Activated T-cell treated with anti-CD3 and anti-CD28 coated beads, Interleukin-2, amount 50 U/mL, for 4 hours (primary cell): ENCODE results near the gene ELMO1. TPM values are rescaled to one million over a fixed set of nuclear protein-coding genes. Genes with fewer than 3 reads are reported as not detected.

Experiments used
- ATAC-seq, 2 donors: fragments of 200-7000 bp; cut with Tn5 transposase; one replicate each; pipeline ENCODE4 v1.10.0; 2021
- DNase-seq: peaks from one replicate; pipeline ENCODE4 v3.0.0-alpha.2; 2020
- H3K27me3 Mint-ChIP-seq: one replicate; pipeline ENCODE4 v1.8.0; 2021; ENCODE audit warnings: low read depth, mixed read lengths
- H3K36me3 Mint-ChIP-seq: one replicate; pipeline ENCODE4 v1.8.0; 2022; ENCODE audit warnings: mixed read lengths; ENCODE audit not compliant: insufficient read depth
- H3K4me1 Mint-ChIP-seq: one replicate; pipeline ENCODE4 v1.8.0; 2021; ENCODE audit warnings: low read depth, mixed read lengths
- H3K4me3 Mint-ChIP-seq: one replicate; pipeline ENCODE4 v1.8.0; 2021; ENCODE audit warnings: mild to moderate bottlenecking, moderate library complexity, mixed read lengths
- H3K9me3 Mint-ChIP-seq: one replicate; pipeline ENCODE4 v1.8.0; 2021; ENCODE audit warnings: mixed read lengths
- total RNA-seq, 3 donors: library from RNA; stranded (reverse); gene quantifications; one replicate each; pipeline ENCODE4 v1.2.1, GENCODE V29; 2021

The ELMO1 gene
- total RNA-seq, 3 donors from 2014 or later, result 117 to 137 (median 118) TPM

- no peak for DNase-seq
- no peak overlapping the region for H3K4me3 Mint-ChIP-seq
- ATAC-seq, result no peak
- H3K4me1 Mint-ChIP-seq, result peaks cover 3% of the 10 kb centered on the region
- peaks cover 64% of the 10 kb centered on the region for H3K36me3 Mint-ChIP-seq
- H3K27me3 Mint-ChIP-seq, result no peaks in the 10 kb centered on the region
- no peaks in the 10 kb centered on the region for H3K9me3 Mint-ChIP-seq
Measured at GRCh38 chr7:37007268-37007667, 441.4 kb downstream of the ELMO1 start.

GRCh38 chr7:37006764-37007163, 441.9 kb downstream of the ELMO1 start:
- no peak for DNase-seq
- H3K9me3 Mint-ChIP-seq, result no peaks in the 10 kb centered on the region
- peaks cover 3% of the 10 kb centered on the region for H3K4me1 Mint-ChIP-seq
- H3K4me3 Mint-ChIP-seq, result no peak overlapping the region
- no peaks in the 10 kb centered on the region for H3K27me3 Mint-ChIP-seq
- ATAC-seq, result no peak
- peaks cover 65% of the 10 kb centered on the region for H3K36me3 Mint-ChIP-seq

GRCh38 chr7:37000511-37000910, 448.2 kb downstream of the ELMO1 start:
- no peaks in the 10 kb centered on the region for H3K27me3 Mint-ChIP-seq
- peaks cover 44% of the 10 kb centered on the region for H3K36me3 Mint-ChIP-seq
- no peaks in the 10 kb centered on the region for H3K4me1 Mint-ChIP-seq
- H3K4me3 Mint-ChIP-seq, result no peak overlapping the region
- ATAC-seq, result no peak
- no peak for DNase-seq
- H3K9me3 Mint-ChIP-seq, result no peaks in the 10 kb centered on the region

GRCh38 chr7:36999626-37000485, 448.8 kb downstream of the ELMO1 start:
- no peak overlapping the region for H3K4me3 Mint-ChIP-seq
- H3K36me3 Mint-ChIP-seq, result peaks cover 41% of the 10 kb centered on the region
- no peak for ATAC-seq
- no peaks in the 10 kb centered on the region for H3K27me3 Mint-ChIP-seq
- no peak for DNase-seq
- H3K9me3 Mint-ChIP-seq, result no peaks in the 10 kb centered on the region
- no peaks in the 10 kb centered on the region for H3K4me1 Mint-ChIP-seq

- H3K9me3 Mint-ChIP-seq, result no peaks in the 10 kb centered on the region
- no peak for ATAC-seq
- peaks cover 21% of the 10 kb centered on the region for H3K36me3 Mint-ChIP-seq
- H3K27me3 Mint-ChIP-seq, result no peaks in the 10 kb centered on the region
- H3K4me3 Mint-ChIP-seq, result no peak overlapping the region
- peaks cover 11% of the 10 kb centered on the region for H3K4me1 Mint-ChIP-seq
- DNase-seq, result no peak
Measured at GRCh38 chr7:36995776-36996175, 452.9 kb downstream of the ELMO1 start.

- DNase-seq (no peak), ATAC-seq (no peak)
- no peak overlapping the region for H3K4me3 Mint-ChIP-seq
- peaks cover 18% of the 10 kb centered on the region for H3K36me3 Mint-ChIP-seq
- peaks cover 11% of the 10 kb centered on the region for H3K4me1 Mint-ChIP-seq
- H3K9me3 Mint-ChIP-seq, result no peaks in the 10 kb centered on the region
- H3K27me3 Mint-ChIP-seq, result no peaks in the 10 kb centered on the region
Measured at GRCh38 chr7:36994456-36995112, 454.1 kb downstream of the ELMO1 start.

- ATAC-seq (peak in 1 of 2 donors; percentile 70), DNase-seq (peak; percentile 50)
- Mint-ChIP-seq H3K36me3 (peaks cover 22% of the 10 kb centered on the region), H3K9me3 (no peaks in the 10 kb centered on the region), H3K27me3 (no peaks in the 10 kb centered on the region), H3K4me1 (peaks cover 23% of the 10 kb centered on the region), H3K4me3 (no peak overlapping the region)
Measured at GRCh38 chr7:36986948-36987724, 461.5 kb downstream of the ELMO1 start.

- ATAC-seq, result no peak
- no peaks in the 10 kb centered on the region for H3K9me3 Mint-ChIP-seq
- peaks cover 24% of the 10 kb centered on the region for H3K36me3 Mint-ChIP-seq
- no peaks in the 10 kb centered on the region for H3K27me3 Mint-ChIP-seq
- no peak for DNase-seq
- H3K4me3 Mint-ChIP-seq, result no peak overlapping the region
- peaks cover 23% of the 10 kb centered on the region for H3K4me1 Mint-ChIP-seq
Measured at GRCh38 chr7:36986511-36986933, 462.1 kb downstream of the ELMO1 start.

GRCh38 chr7:36985866-36986400, 462.7 kb downstream of the ELMO1 start:
- H3K4me3 Mint-ChIP-seq, result no peak overlapping the region
- no peaks in the 10 kb centered on the region for H3K27me3 Mint-ChIP-seq
- peaks cover 23% of the 10 kb centered on the region for H3K4me1 Mint-ChIP-seq
- ATAC-seq (no peak), DNase-seq (no peak)
- H3K9me3 Mint-ChIP-seq, result no peaks in the 10 kb centered on the region
- H3K36me3 Mint-ChIP-seq, result peaks cover 29% of the 10 kb centered on the region

- H3K4me1 Mint-ChIP-seq, result peaks cover 23% of the 10 kb centered on the region
- H3K9me3 Mint-ChIP-seq, result no peaks in the 10 kb centered on the region
- H3K27me3 Mint-ChIP-seq, result no peaks in the 10 kb centered on the region
- DNase-seq (no peak), ATAC-seq (no peak)
- H3K36me3 Mint-ChIP-seq, result peaks cover 29% of the 10 kb centered on the region
- no peak overlapping the region for H3K4me3 Mint-ChIP-seq
Measured at GRCh38 chr7:36985316-36985715, 463.3 kb downstream of the ELMO1 start.

GRCh38 chr7:36984710-36985312, 463.9 kb downstream of the ELMO1 start:
- no peaks in the 10 kb centered on the region for H3K9me3 Mint-ChIP-seq
- ATAC-seq (no peak), DNase-seq (no peak)
- no peaks in the 10 kb centered on the region for H3K27me3 Mint-ChIP-seq
- no peak overlapping the region for H3K4me3 Mint-ChIP-seq
- H3K4me1 Mint-ChIP-seq, result peaks cover 25% of the 10 kb centered on the region
- peaks cover 33% of the 10 kb centered on the region for H3K36me3 Mint-ChIP-seq

GRCh38 chr7:36984041-36984521, 464.6 kb downstream of the ELMO1 start:
- no peaks in the 10 kb centered on the region for H3K27me3 Mint-ChIP-seq
- H3K4me3 Mint-ChIP-seq, result no peak overlapping the region
- no peak for ATAC-seq
- peaks cover 35% of the 10 kb centered on the region for H3K36me3 Mint-ChIP-seq
- DNase-seq, result no peak
- peaks cover 25% of the 10 kb centered on the region for H3K4me1 Mint-ChIP-seq
- no peaks in the 10 kb centered on the region for H3K9me3 Mint-ChIP-seq

GRCh38 chr7:36982766-36983165, 465.9 kb downstream of the ELMO1 start:
- DNase-seq, result no peak
- H3K36me3 Mint-ChIP-seq, result peaks cover 38% of the 10 kb centered on the region
- no peaks in the 10 kb centered on the region for H3K27me3 Mint-ChIP-seq
- H3K4me1 Mint-ChIP-seq, result peaks cover 25% of the 10 kb centered on the region
- H3K4me3 Mint-ChIP-seq, result no peak overlapping the region
- H3K9me3 Mint-ChIP-seq, result no peaks in the 10 kb centered on the region
- no peak for ATAC-seq

GRCh38 chr7:36979810-36980248, 468.8 kb downstream of the ELMO1 start:
- peaks cover 7% of the 10 kb centered on the region for H3K4me1 Mint-ChIP-seq
- ATAC-seq (no peak), DNase-seq (no peak)
- no peaks in the 10 kb centered on the region for H3K9me3 Mint-ChIP-seq
- H3K36me3 Mint-ChIP-seq, result peaks cover 38% of the 10 kb centered on the region
- H3K4me3 Mint-ChIP-seq, result no peak overlapping the region
- no peaks in the 10 kb centered on the region for H3K27me3 Mint-ChIP-seq
